HFFc6 (cell line): ENCODE data around the gene ANKRD13A. TPM values are rescaled to one million over a fixed set of nuclear protein-coding genes. Genes with fewer than 3 reads are reported as not detected.

Experiments
- DNase-seq: peaks from one replicate; pipeline ENCODE4 v3.0.0-alpha.2; 2018
- H3K27ac Mint-ChIP-seq: 2 replicates; pipeline ENCODE4 v1.8.0; 2020; ENCODE audit warnings: mild to moderate bottlenecking, mixed read lengths
- H3K27me3 Mint-ChIP-seq: 2 replicates; pipeline ENCODE4 v1.8.0; 2021; ENCODE audit warnings: mild to moderate bottlenecking, moderate library complexity, mixed read lengths; ENCODE audit not compliant: insufficient read depth
- H3K36me3 Mint-ChIP-seq: 2 replicates; pipeline ENCODE4 v1.8.0; 2021; ENCODE audit warnings: low read depth, mixed read lengths
- H3K4me1 Mint-ChIP-seq: 2 replicates; pipeline ENCODE4 v1.8.0; 2020; ENCODE audit warnings: low read depth, mixed read lengths
- H3K4me3 Mint-ChIP-seq: 2 replicates; pipeline ENCODE4 v1.8.0; 2020; ENCODE audit warnings: mild to moderate bottlenecking, moderate library complexity, mixed read lengths
- H3K9me3 Mint-ChIP-seq: 2 replicates; pipeline ENCODE4 v1.8.0; 2020; ENCODE audit warnings: mild to moderate bottlenecking, mixed read lengths
- CTCF ChIP-seq: fragments of 200-600 bp; sonication (generic); IDR thresholded peaks from 2 replicates; pipeline ENCODE4 v1.5.0; 2021; ENCODE audit warnings: antibody characterized with exemption, mild to moderate bottlenecking
- total RNA-seq, 6 experiments: library from RNA; stranded (reverse); fragmentation: NEBNext Ultra II Directional; extraction: Animal tissue kit (Norgen Biotek cat#: 25700); gene quantifications; 2 replicates in 1 of 6; 3 replicates in 5 of 6; pipeline ENCODE4 v1.2.3, GENCODE V29; 2021

The ANKRD13A gene
- total RNA-seq, 6 experiments from 2014 or later = 133 to 150 (median 146) TPM

- H3K27me3 Mint-ChIP-seq = no peaks in the 10 kb centered on the region
- no peak for DNase-seq
- H3K4me1 Mint-ChIP-seq = peaks cover 66% of the 10 kb centered on the region
- H3K4me3 Mint-ChIP-seq = peak overlapping the region; percentile 72
- H3K36me3 Mint-ChIP-seq = peaks cover 47% of the 10 kb centered on the region
- H3K27ac Mint-ChIP-seq = peak overlapping the region; percentile 80
- TF ChIP-seq CTCF = no peak
- H3K9me3 Mint-ChIP-seq = no peaks in the 10 kb centered on the region
Measured at GRCh38 chr12:109952873-109953272, 46.4 kb upstream of the ANKRD13A start.

GRCh38 chr12:109953656-109954055 is 45.6 kb upstream of the ANKRD13A start:
- H3K9me3 Mint-ChIP-seq = no peaks in the 10 kb centered on the region
- no peak for TF ChIP-seq CTCF
- peaks cover 45% of the 10 kb centered on the region for H3K36me3 Mint-ChIP-seq
- no peaks in the 10 kb centered on the region for H3K27me3 Mint-ChIP-seq
- H3K27ac Mint-ChIP-seq = peak overlapping the region; percentile 80
- peaks cover 61% of the 10 kb centered on the region for H3K4me1 Mint-ChIP-seq
- no peak overlapping the region for H3K4me3 Mint-ChIP-seq
- no peak for DNase-seq

GRCh38 chr12:109958374-109958773 is 40.9 kb upstream of the ANKRD13A start:
- H3K4me1 Mint-ChIP-seq = peaks cover 36% of the 10 kb centered on the region
- no peak for TF ChIP-seq CTCF
- H3K36me3 Mint-ChIP-seq = peaks cover 37% of the 10 kb centered on the region
- H3K9me3 Mint-ChIP-seq = no peaks in the 10 kb centered on the region
- no peak overlapping the region; the same call in 1 of the 2 replicates for H3K4me3 Mint-ChIP-seq
- 0 out of 2 replicates have a peak overlapping the region, but pooled peaks have one; percentile 12 for H3K27ac Mint-ChIP-seq
- no peaks in the 10 kb centered on the region for H3K27me3 Mint-ChIP-seq
- no peak for DNase-seq

GRCh38 chr12:109959411-109960093 is 39.7 kb upstream of the ANKRD13A start:
- H3K27me3 Mint-ChIP-seq = no peaks in the 10 kb centered on the region; the same call in 1 of the 2 replicates
- no peak for DNase-seq
- no peaks in the 10 kb centered on the region for H3K9me3 Mint-ChIP-seq
- H3K4me1 Mint-ChIP-seq = peaks cover 37% of the 10 kb centered on the region
- H3K36me3 Mint-ChIP-seq = peaks cover 41% of the 10 kb centered on the region
- no peak for TF ChIP-seq CTCF
- H3K4me3 Mint-ChIP-seq = no peak overlapping the region
- no peak overlapping the region for H3K27ac Mint-ChIP-seq

GRCh38 chr12:109961201-109961600 is 38.0 kb upstream of the ANKRD13A start:
- Mint-ChIP-seq H3K9me3 (no peaks in the 10 kb centered on the region), H3K4me1 (peaks cover 42% of the 10 kb centered on the region), H3K27me3 (no peaks in the 10 kb centered on the region; the same call in 1 of the 2 replicates), H3K36me3 (peaks cover 53% of the 10 kb centered on the region), H3K27ac (peak overlapping the region; percentile 7; the same call in 1 of the 2 replicates), H3K4me3 (no peak overlapping the region)
- no peak for DNase-seq
- TF ChIP-seq CTCF = no peak
